ENCODE measurements around the gene TTC6.

Gene TTC6

GRCh38 chr14:37573356-37573755, 22.1 kb upstream of the TTC6 start:
- no peaks in the 10 kb centered on the region for H3K36me3 ChIP-seq (ENCODE audit: insufficient read depth)
- no peak for TF ChIP-seq CTCF (conservative IDR thresholded peaks at IDR 0.05; ENCODE audit: low read depth, low read length)
- no peak overlapping the region for H3K4me2 ChIP-seq
- H3K79me2 ChIP-seq (ENCODE audit: insufficient read depth, low read depth), result no peaks in the 10 kb centered on the region
- no peaks in the 10 kb centered on the region for H3K4me1 ChIP-seq (ENCODE audit: low read depth, poor library complexity, severe bottlenecking)
- H3K9ac ChIP-seq, result no peak overlapping the region
- no peak overlapping the region for H3K27ac ChIP-seq
- H4K20me1 ChIP-seq (ENCODE audit: insufficient read depth), result no peaks in the 10 kb centered on the region
- H3K27me3 ChIP-seq (ENCODE audit: insufficient read depth, low read depth), result no peaks in the 10 kb centered on the region
- H3K4me3 ChIP-seq (IDR thresholded peaks at IDR 0.05; ENCODE audit: insufficient read depth, low read depth, low read length), result no peak overlapping the region
- no peak overlapping the region for H2AFZ ChIP-seq (ENCODE audit: low read depth)

- no peaks in the 10 kb centered on the region for H3K4me1 ChIP-seq (ENCODE audit: low read depth, poor library complexity, severe bottlenecking)
- no peaks in the 10 kb centered on the region for H3K27me3 ChIP-seq (ENCODE audit: insufficient read depth, low read depth)
- no peak overlapping the region for H3K4me3 ChIP-seq (IDR thresholded peaks at IDR 0.05; ENCODE audit: insufficient read depth, low read depth, low read length)
- no peak overlapping the region for H2AFZ ChIP-seq (ENCODE audit: low read depth)
- H3K9ac ChIP-seq, result no peak overlapping the region
- no peak overlapping the region for H3K27ac ChIP-seq
- H4K20me1 ChIP-seq (ENCODE audit: insufficient read depth), result no peaks in the 10 kb centered on the region
- no peaks in the 10 kb centered on the region for H3K36me3 ChIP-seq (ENCODE audit: insufficient read depth)
- no peak overlapping the region for H3K4me2 ChIP-seq
- no peaks in the 10 kb centered on the region for H3K79me2 ChIP-seq (ENCODE audit: insufficient read depth, low read depth)
- TF ChIP-seq CTCF (conservative IDR thresholded peaks at IDR 0.05; ENCODE audit: low read depth, low read length), result no peak
Measured at GRCh38 chr14:37579274-37579673, 16.2 kb upstream of the TTC6 start.

GRCh38 chr14:37580146-37580545, 15.3 kb upstream of the TTC6 start:
- no peak overlapping the region for H3K4me3 ChIP-seq (IDR thresholded peaks at IDR 0.05; ENCODE audit: insufficient read depth, low read depth, low read length)
- TF ChIP-seq CTCF (conservative IDR thresholded peaks at IDR 0.05; ENCODE audit: low read depth, low read length), result no peak
- H3K27me3 ChIP-seq (ENCODE audit: insufficient read depth, low read depth), result no peaks in the 10 kb centered on the region
- H3K27ac ChIP-seq, result no peak overlapping the region
- H4K20me1 ChIP-seq (ENCODE audit: insufficient read depth), result no peaks in the 10 kb centered on the region
- H2AFZ ChIP-seq (ENCODE audit: low read depth), result no peak overlapping the region
- no peak overlapping the region for H3K4me2 ChIP-seq
- H3K4me1 ChIP-seq (ENCODE audit: low read depth, poor library complexity, severe bottlenecking), result no peaks in the 10 kb centered on the region
- no peaks in the 10 kb centered on the region for H3K36me3 ChIP-seq (ENCODE audit: insufficient read depth)
- no peaks in the 10 kb centered on the region for H3K79me2 ChIP-seq (ENCODE audit: insufficient read depth, low read depth)
- no peak overlapping the region for H3K9ac ChIP-seq

GRCh38 chr14:37583358-37584210, 11.8 kb upstream of the TTC6 start:
- TF ChIP-seq CTCF (conservative IDR thresholded peaks at IDR 0.05; ENCODE audit: low read depth, low read length), result no peak
- H3K36me3 ChIP-seq (ENCODE audit: insufficient read depth), result no peaks in the 10 kb centered on the region
- H3K27ac ChIP-seq, result no peak overlapping the region
- H3K4me2 ChIP-seq, result no peak overlapping the region
- H3K27me3 ChIP-seq (ENCODE audit: insufficient read depth, low read depth), result no peaks in the 10 kb centered on the region
- H4K20me1 ChIP-seq (ENCODE audit: insufficient read depth), result no peaks in the 10 kb centered on the region
- no peak overlapping the region for H3K9ac ChIP-seq
- no peaks in the 10 kb centered on the region for H3K4me1 ChIP-seq (ENCODE audit: low read depth, poor library complexity, severe bottlenecking)
- H2AFZ ChIP-seq (ENCODE audit: low read depth), result peak overlapping the region; percentile 69
- H3K79me2 ChIP-seq (ENCODE audit: insufficient read depth, low read depth), result no peaks in the 10 kb centered on the region
- H3K4me3 ChIP-seq (IDR thresholded peaks at IDR 0.05; ENCODE audit: insufficient read depth, low read depth, low read length), result no peak overlapping the region

Measured in KMS-11 (cell line).